Parathyroid adenoma (tissue), 2 donors: ENCODE data around the gene RABGAP1.

ENCODE experiments used
- H2AFZ ChIP-seq: fragments of 300-600 bp; sonication (generic); one replicate; pipeline ENCODE4 v1.7.0; 2017; ENCODE audit warnings: antibody characterized with exemption, mild to moderate bottlenecking
- H3K27ac ChIP-seq: fragments of 300-600 bp; sonication (generic); one replicate; pipeline ENCODE4 v1.7.0; 2017
- H3K27me3 ChIP-seq: fragments of 300-600 bp; sonication (generic); one replicate; pipeline ENCODE4 v1.7.0; 2017; ENCODE audit warnings: low read length; ENCODE audit not compliant: control insufficient read depth, insufficient read depth
- H3K36me3 ChIP-seq: fragments of 300-600 bp; sonication (generic); one replicate; pipeline ENCODE4 v1.7.0; 2017; ENCODE audit warnings: low read length; ENCODE audit not compliant: control insufficient read depth, insufficient read depth
- H3K4me1 ChIP-seq: fragments of 300-600 bp; sonication (generic); one replicate; pipeline ENCODE4 v1.7.0; 2017; ENCODE audit warnings: control low read depth
- H3K4me2 ChIP-seq: fragments of 300-600 bp; sonication (generic); one replicate; pipeline ENCODE4 v1.7.0; 2017; ENCODE audit warnings: low read length
- H3K4me3 ChIP-seq: fragments of 300-600 bp; sonication (generic); one replicate; pipeline ENCODE4 v1.7.0; 2017; ENCODE audit warnings: low read depth, low read length
- H3K79me2 ChIP-seq: fragments of 300-600 bp; sonication (generic); one replicate; pipeline ENCODE4 v1.7.0; 2017; ENCODE audit warnings: control low read depth
- H3K9ac ChIP-seq: fragments of 300-600 bp; sonication (generic); one replicate; pipeline ENCODE4 v1.7.0; 2017; ENCODE audit warnings: mild to moderate bottlenecking
- H3K9me3 ChIP-seq: fragments of 300-600 bp; sonication (generic); one replicate; pipeline ENCODE4 v1.7.0; 2017; ENCODE audit warnings: low read length; ENCODE audit not compliant: control insufficient read depth
- TF ChIP-seq, protein P1 (sequence below): fragments of 300-600 bp; sonication (generic); IDR thresholded peaks from one replicate; pipeline ENCODE4 v1.7.0; 2017; ENCODE audit warnings: antibody characterized with exemption, mild to moderate bottlenecking
- donor health status: primary hyperparathyroidism.

Gene RABGAP1

DNA sequence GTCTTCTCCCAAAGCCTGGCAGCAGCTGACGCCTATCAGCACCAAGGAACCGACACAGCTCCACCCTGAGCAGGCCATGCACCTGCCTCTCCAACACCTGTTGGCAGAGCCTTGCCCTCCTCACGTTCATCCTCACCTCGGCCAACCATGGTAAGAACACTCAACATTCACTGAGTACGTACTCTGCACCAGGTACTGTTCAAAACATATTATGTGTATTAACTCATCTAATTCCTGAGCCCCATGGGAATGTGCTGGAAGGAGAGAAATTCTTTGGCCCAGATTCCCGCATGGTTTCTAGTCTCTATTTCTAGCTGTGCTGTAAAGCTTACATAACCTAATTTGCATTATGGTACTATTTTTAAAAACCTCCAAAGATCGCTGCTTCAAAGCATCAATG lies 178.7 kb downstream of the RABGAP1 start:
- Histone ChIP-seq H3K27me3 (no peaks in the 10 kb centered on the region), H2AFZ (no peak overlapping the region), H3K9me3 (no peaks in the 10 kb centered on the region), H3K27ac (no peak overlapping the region), H3K9ac (no peak overlapping the region), H3K4me2 (no peak overlapping the region), H3K36me3 (no peaks in the 10 kb centered on the region), H3K4me3 (no peak overlapping the region), H3K4me1 (no peaks in the 10 kb centered on the region), H3K79me2 (no peaks in the 10 kb centered on the region)
- TF ChIP-seq, protein P1, sequence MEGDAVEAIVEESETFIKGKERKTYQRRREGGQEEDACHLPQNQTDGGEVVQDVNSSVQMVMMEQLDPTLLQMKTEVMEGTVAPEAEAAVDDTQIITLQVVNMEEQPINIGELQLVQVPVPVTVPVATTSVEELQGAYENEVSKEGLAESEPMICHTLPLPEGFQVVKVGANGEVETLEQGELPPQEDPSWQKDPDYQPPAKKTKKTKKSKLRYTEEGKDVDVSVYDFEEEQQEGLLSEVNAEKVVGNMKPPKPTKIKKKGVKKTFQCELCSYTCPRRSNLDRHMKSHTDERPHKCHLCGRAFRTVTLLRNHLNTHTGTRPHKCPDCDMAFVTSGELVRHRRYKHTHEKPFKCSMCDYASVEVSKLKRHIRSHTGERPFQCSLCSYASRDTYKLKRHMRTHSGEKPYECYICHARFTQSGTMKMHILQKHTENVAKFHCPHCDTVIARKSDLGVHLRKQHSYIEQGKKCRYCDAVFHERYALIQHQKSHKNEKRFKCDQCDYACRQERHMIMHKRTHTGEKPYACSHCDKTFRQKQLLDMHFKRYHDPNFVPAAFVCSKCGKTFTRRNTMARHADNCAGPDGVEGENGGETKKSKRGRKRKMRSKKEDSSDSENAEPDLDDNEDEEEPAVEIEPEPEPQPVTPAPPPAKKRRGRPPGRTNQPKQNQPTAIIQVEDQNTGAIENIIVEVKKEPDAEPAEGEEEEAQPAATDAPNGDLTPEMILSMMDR = no peak

DNA sequence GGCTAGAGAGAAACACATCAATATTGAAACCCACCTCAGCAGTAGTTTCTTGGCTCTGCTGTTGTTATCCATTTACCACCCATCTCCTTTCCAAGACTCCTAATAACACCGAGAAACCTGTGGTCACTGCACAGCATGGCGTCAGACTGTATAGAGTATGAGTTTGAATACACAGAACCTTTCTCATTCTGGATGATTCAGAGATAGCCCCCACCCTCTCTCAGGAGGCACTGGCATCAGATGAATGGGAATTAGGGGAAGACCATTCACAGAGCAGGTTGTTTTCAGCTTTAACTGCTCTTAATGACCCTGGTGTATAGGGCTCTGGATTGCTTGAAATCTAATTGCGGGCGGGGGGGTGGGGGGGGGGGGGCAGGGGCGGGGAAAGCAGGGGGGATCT lies 179.3 kb downstream of the RABGAP1 start:
- no peaks in the 10 kb centered on the region for H3K9me3 ChIP-seq
- H2AFZ ChIP-seq = no peak overlapping the region
- no peaks in the 10 kb centered on the region for H3K36me3 ChIP-seq
- no peaks in the 10 kb centered on the region for H3K27me3 ChIP-seq
- H3K79me2 ChIP-seq = no peaks in the 10 kb centered on the region
- H3K4me2 ChIP-seq = no peak overlapping the region
- no peak overlapping the region for H3K9ac ChIP-seq
- TF ChIP-seq, protein P1 = no peak
- no peak overlapping the region for H3K27ac ChIP-seq
- no peaks in the 10 kb centered on the region for H3K4me1 ChIP-seq
- H3K4me3 ChIP-seq = no peak overlapping the region

DNA sequence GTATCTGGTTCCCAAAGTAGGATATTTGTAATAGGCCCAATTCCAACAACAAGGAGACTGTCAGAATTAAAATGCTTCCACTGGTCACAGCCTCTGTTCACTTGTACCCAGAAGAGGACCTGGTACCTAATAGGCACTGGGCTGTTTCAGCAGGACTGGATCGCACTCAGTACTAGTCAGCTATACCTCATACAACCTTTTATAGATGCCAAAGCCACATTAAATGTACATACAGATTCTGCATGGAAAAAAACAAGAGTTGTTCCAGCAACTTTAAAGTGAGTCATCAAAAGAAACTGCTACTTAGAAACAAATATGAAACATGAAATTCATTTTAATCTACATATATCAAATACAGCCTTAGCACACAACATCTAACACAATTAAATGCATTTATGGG lies 180.1 kb downstream of the RABGAP1 start:
- no peaks in the 10 kb centered on the region for H3K4me1 ChIP-seq
- H3K79me2 ChIP-seq = no peaks in the 10 kb centered on the region
- no peak overlapping the region for H3K9ac ChIP-seq
- TF ChIP-seq, protein P1 = no peak
- no peaks in the 10 kb centered on the region for H3K36me3 ChIP-seq
- H3K9me3 ChIP-seq = no peaks in the 10 kb centered on the region
- H3K4me3 ChIP-seq = no peak overlapping the region
- H3K27ac ChIP-seq = no peak overlapping the region
- H2AFZ ChIP-seq = no peak overlapping the region
- no peak overlapping the region for H3K4me2 ChIP-seq
- no peaks in the 10 kb centered on the region for H3K27me3 ChIP-seq

DNA sequence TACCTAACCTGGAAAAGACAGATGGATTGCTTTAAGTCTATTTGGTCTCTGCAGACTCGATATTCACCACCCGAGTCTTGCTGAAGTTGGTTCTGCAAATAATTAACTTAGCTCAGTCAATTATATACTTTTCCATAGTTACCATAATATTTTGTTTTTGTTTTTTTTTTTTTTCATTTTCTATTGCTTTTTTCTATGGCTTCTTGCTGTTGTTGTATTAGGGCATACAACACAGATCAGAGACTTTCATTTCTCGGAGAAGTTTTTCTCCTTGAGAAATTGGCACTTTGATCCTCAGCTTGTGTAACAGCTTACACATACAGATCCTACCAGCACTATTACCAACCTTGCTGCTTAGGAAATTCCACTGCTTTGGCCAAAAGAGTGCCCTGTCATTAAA lies 180.6 kb downstream of the RABGAP1 start:
- TF ChIP-seq, protein P1 = no peak
- Histone ChIP-seq H3K79me2 (no peaks in the 10 kb centered on the region), H2AFZ (no peak overlapping the region), H3K9ac (no peak overlapping the region), H3K27ac (no peak overlapping the region), H3K27me3 (no peaks in the 10 kb centered on the region), H3K36me3 (no peaks in the 10 kb centered on the region), H3K9me3 (no peaks in the 10 kb centered on the region), H3K4me2 (no peak overlapping the region), H3K4me1 (no peaks in the 10 kb centered on the region), H3K4me3 (no peak overlapping the region)

DNA sequence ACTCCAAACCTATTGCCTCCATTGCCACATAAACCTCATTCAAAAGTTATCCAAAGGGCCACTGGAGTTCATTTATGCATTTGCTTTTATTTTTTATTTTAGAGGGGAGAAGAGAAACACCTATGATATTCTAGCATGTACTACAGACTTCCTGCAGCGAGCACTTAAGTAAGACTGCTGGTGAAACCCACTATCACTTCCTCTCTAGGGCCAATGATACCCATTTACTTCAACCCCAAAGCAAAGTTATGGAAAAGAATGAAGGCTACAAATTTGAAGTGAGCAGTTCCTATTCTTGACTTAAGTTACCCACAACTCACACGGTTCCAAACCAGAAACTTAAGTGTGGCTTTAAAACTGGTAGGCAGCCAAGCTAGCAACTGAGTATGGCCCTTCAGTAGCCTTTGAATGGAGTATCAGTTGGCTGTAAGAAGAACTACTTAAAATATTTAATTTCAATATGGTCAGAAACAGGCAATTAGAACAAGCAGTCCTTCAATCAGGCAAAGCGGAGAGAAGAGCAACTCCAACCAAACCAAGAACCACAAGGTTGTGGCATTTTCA lies 186.8 kb downstream of the RABGAP1 start:
- Histone ChIP-seq H3K36me3 (no peaks in the 10 kb centered on the region), H3K9ac (no peak overlapping the region), H3K9me3 (no peaks in the 10 kb centered on the region), H3K4me2 (no peak overlapping the region), H3K27ac (no peak overlapping the region), H3K79me2 (no peaks in the 10 kb centered on the region), H3K27me3 (no peaks in the 10 kb centered on the region), H2AFZ (no peak overlapping the region), H3K4me3 (no peak overlapping the region), H3K4me1 (no peaks in the 10 kb centered on the region)
- TF ChIP-seq, protein P1 = no peak
